ENCODE measurements around the gene JAZF1.

Gene JAZF1

GRCh38 chr7:28128608-28129007 is 52.0 kb downstream of the JAZF1 start:
- TF ChIP-seq CTCF (conservative IDR thresholded peaks at IDR 0.05) = no peak

DNA sequence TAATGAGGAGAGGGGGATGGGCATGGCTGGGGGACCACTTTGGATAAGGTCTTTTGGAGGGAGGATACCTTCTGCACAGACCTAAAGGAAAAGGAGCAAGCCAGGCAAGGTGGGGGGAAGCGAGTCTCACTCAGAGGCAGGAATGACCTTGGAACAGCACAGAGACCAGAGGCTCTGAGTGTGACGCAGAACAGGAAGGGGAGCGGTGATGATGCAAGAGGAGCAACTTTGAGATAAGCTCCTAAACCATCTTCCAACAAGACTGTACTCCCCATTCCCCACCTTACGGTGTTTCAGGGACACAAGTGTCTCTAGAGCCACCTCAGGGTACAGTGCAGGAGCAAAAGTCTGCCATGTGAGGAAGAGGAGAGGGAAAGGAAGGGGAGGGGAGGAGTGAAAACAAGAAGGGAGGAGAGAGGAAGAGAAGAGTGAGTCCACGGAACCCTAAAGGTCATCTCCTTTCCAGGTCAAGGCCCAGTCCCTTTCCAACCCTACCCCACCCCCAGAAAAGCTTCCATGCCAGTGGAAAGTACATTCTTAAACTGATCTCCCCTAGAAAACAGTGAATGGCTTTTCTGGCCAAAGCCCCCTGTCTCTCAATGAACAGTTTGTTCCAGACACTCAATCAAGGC is 54.1 kb downstream of the JAZF1 start:
- H3K27ac ChIP-seq = no peak overlapping the region
- TF ChIP-seq CTCF (conservative IDR thresholded peaks at IDR 0.05) = no peak

More at GRCh38 chr7:28128608-28129007, 52.0 kb downstream of the JAZF1 start:
- H3K27ac ChIP-seq = no peak overlapping the region

GRCh38 chr7:28125431-28126409 is 54.9 kb downstream of the JAZF1 start:
- H3K27ac ChIP-seq = no peak overlapping the region
- TF ChIP-seq CTCF (conservative IDR thresholded peaks at IDR 0.05) = no peak

DNA sequence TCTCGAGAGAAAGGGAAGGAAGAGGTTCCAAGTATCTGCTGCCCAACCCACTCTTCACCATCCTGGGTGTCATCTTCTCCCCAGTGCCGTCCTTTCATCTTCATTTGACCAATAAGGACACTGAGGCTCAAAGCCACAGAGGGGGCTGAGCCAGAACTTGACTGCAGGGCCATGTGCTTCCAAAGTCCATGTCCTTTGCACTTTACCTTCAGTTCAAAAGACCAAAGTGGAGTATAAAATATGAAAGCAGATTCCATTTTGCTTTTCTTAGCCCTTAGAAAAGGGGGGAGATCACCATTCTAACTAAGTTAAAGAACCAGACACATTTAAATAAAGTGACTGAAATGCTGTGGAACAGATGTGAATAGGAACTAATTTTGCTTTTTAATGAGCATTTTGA is 56.2 kb downstream of the JAZF1 start:
- no peak overlapping the region for H3K27ac ChIP-seq
- TF ChIP-seq CTCF (conservative IDR thresholded peaks at IDR 0.05) = no peak

- TF ChIP-seq CTCF (conservative IDR thresholded peaks at IDR 0.05) = no peak
- H3K27ac ChIP-seq = no peak overlapping the region
Measured at GRCh38 chr7:28123752-28124151, 56.8 kb downstream of the JAZF1 start.

DNA sequence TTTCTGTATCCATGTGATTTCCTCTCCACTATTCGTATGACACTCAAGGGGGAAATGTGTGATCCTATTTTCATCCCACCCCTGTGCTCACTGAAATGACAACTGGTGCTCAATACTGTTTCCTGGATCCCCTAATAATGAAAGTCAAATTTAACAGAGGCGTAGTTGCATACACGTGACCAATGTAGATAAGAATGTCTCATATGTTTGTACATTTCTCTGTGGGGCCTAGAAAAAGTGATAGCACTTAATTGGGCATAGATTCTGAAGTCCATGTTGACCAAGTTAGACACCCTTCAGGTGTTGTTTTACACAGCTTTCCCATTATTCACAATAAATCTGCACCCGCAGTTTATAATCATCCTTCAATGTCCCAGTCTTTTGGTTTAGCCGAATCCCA is 59.1 kb downstream of the JAZF1 start:
- no peak overlapping the region for H3K27ac ChIP-seq
- TF ChIP-seq CTCF (conservative IDR thresholded peaks at IDR 0.05) = no peak

GRCh38 chr7:28116041-28116440 is 64.6 kb downstream of the JAZF1 start:
- no peak for TF ChIP-seq CTCF (conservative IDR thresholded peaks at IDR 0.05)
- no peak overlapping the region for H3K27ac ChIP-seq
